IPS-15b (cell line): ENCODE results near the gene HDAC3.

Experiments used
- H3K27me3 ChIP-seq: one replicate; pipeline ENCODE4 v1.6.1; 2013; ENCODE audit warnings: low read length; ENCODE audit not compliant: control insufficient read depth, insufficient read depth
- H3K36me3 ChIP-seq: one replicate; pipeline ENCODE4 v1.6.1; 2013; ENCODE audit warnings: low read length; ENCODE audit not compliant: control insufficient read depth, insufficient read depth
- H3K4me1 ChIP-seq: one replicate; pipeline ENCODE4 v1.6.1; 2013; ENCODE audit warnings: mild to moderate bottlenecking, low read length; ENCODE audit not compliant: control insufficient read depth, insufficient read depth
- H3K4me3 ChIP-seq: one replicate; pipeline ENCODE4 v1.5.1; 2013; ENCODE audit warnings: low read depth, low read length
- H3K9ac ChIP-seq: one replicate; pipeline ENCODE4 v1.6.1; 2013; ENCODE audit warnings: low read depth, mild to moderate bottlenecking, low read length
- H3K9me3 ChIP-seq: one replicate; pipeline ENCODE4 v1.6.1; 2013; ENCODE audit warnings: mild to moderate bottlenecking, low read length; ENCODE audit not compliant: control insufficient read depth, insufficient read depth

The HDAC3 gene

DNA sequence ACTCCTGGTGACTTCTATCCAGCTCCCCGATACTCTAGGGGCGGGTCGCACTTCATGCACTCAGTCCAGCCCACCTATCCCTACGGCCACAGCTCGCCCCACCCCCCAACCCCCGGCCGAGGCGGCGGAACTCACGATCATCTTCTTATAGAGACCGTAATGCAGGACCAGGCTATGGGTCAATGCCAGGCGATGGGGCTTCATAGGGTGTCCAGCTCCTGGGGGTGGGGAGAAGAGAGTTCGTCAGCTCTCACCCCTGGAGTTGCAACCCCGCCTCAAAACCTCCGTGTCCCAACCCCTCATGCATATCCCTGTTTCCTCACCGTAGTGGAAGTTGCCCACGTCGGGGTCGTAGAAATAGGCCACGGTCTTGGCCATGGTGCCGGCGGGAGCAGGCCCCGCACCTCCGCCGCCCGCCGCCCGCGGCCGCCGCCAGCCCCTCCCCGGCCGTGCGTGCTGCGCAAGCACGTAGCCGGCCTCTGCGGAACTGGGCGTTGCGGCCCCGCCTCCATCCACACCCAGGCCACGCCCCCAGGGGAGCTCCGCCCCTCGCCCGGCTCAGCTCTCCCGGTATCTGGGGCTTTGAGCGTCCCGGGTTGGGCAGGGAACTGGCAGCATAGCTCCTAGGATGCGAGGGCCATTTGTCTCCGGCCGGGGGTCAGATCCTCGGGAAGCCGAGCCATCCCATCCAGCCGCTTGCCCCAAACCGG lies at the start of gene HDAC3, which contains the start of gene RELL2:
Gene HDAC3 (minus strand): TSS at position 437 of the 710 bp plus-strand sequence. CDS start 59 bp downstream, at position 378.
Gene RELL2 (plus strand): TSS at position 585 of the 710 bp plus-strand sequence. CDS start 1,229 bp downstream, outside the sequence.
- Histone ChIP-seq H3K4me3 (peak within 1 kb of the TSS; percentile 99), H3K36me3 (peaks cover 10% of the 10 kb centered on the region), H3K4me1 (peaks cover 10% of the 10 kb centered on the region), H3K9me3 (no peaks in the 10 kb centered on the region), H3K27me3 (peaks cover 4% of the 10 kb centered on the region), H3K9ac (peak within 1 kb of the TSS; percentile 93)

DNA sequence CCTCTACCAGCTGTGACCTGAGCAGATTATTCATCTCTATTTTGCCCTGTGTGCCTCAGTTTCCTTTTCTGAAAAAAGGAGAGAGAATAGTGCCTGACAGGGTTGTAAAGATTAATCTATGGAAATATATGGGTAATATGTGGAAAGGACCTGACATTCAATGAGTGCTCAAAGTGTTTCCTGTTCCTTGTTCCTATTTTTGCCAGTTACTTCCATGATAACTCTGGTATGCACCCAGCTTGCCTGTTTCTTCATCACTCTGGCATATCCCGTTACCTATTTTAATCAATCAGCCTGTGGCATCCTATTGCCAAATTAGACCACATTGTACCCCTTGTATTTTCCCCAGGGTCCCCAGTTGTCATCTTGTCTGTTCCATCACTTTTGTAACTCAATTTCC lies 48.9 kb upstream of the HDAC3 start:
- Histone ChIP-seq H3K9ac (no peak overlapping the region), H3K9me3 (no peaks in the 10 kb centered on the region), H3K36me3 (no peaks in the 10 kb centered on the region), H3K27me3 (peaks cover 6% of the 10 kb centered on the region), H3K4me3 (no peak overlapping the region), H3K4me1 (peaks cover 11% of the 10 kb centered on the region)

DNA sequence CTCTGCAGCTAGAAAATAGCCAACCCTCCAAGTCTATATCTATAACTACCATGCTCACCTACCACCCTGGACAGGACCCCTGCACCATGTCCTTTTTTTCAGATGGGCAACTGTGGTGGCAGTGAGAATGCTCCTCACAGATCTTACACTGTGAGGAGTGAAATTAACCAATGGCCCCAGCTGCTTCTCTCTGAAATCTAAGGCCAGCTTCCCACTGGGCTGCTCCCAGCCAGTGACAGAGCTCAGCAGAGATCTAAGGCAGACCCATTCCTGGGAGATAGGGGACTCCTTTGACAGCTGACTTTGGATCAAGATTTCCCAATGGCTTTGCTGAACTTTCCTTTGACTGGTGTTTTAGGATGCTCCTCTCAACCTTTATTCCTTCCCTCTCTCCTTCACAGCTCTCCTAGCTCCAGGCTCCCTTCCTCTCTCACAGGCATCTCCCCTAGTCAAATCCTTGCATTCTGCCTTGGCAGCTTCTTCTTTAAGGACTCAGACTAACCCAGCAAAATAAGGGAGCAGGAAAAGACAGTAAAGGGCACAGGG lies 47.0 kb upstream of the HDAC3 start:
- peaks cover 14% of the 10 kb centered on the region for H3K4me1 ChIP-seq
- H3K4me3 ChIP-seq = no peak overlapping the region
- peaks cover 10% of the 10 kb centered on the region for H3K36me3 ChIP-seq
- H3K27me3 ChIP-seq = no peaks in the 10 kb centered on the region
- no peaks in the 10 kb centered on the region for H3K9me3 ChIP-seq
- peak overlapping the region; percentile 8 for H3K9ac ChIP-seq

DNA sequence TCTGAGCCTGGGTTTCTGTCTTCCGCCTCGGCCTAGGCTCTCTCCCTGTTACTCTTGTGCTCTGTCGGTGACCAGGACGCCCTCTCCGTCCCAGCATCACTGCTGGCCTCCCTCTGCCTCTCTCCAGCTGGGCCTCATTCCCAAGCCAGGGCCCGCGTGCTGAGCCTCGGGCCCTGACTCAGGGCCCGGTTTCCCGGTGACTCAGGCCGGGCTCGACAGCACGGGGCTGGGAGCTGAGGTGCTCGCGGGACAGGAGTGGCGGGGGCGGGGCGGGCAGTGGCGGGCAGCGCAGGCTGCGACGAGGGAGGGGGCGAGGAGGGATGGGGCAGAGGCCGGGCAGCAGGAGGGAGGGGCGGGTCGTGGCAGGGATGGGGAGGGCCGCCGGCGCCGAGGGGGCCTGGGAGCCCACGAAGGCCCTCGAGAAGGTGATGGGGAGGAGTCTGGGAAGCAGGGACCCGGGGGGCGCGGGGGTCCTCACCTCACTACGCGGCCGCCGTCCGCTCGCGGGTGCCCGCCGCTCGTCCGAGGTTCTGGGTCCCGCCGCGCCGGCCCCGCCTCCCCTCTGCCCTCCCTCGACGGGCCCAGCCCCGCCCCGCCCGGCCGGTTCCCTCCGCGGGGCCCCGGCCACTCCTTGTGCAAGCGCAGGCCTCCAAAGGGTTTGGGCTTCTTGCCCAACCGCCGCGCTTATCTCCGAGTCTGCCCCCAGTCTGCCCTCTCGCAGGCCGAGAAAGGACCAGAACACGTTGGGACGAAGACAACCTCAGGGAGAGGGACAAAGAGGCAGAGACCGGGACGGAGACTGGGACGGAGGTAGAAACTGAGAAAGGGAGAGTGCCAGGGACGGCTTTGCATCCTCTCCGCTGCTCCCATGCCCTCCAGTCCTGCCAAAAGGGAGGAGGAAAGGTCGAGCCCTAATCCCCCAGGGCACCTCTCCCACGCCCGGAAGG lies 45.3 kb upstream of the HDAC3 start, which contains the start of gene ARAP3:
Gene ARAP3 (minus strand): TSS at position 536 of the 947 bp plus-strand sequence. CDS start 1,744 bp downstream, outside the sequence.
- peak within 1 kb of the TSS; percentile 81 for H3K4me3 ChIP-seq
- H3K4me1 ChIP-seq = peaks cover 14% of the 10 kb centered on the region
- peaks cover 14% of the 10 kb centered on the region for H3K36me3 ChIP-seq
- H3K27me3 ChIP-seq = no peaks in the 10 kb centered on the region
- peak within 1 kb of the TSS; percentile 76 for H3K9ac ChIP-seq
- H3K9me3 ChIP-seq = no peaks in the 10 kb centered on the region

DNA sequence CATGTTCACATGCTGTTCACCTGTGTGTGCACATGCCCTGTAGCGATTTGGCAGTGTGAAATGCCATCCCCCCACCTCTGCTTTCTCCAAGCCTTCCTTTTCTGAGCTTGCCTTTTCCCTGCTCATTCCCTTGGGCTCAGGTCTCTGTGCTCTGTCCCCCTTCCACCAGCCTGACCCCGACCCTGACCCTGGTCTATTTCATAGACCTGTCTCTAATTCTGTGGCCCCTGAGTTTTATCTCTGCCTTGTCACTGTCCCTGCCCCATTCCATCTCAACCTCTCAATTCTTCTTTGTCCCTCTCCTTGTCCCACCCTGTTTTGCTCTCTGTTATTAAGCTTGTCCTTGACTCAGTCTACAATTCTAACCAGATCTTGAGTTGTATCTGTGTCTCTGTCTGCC lies 44.6 kb upstream of the HDAC3 start:
- Histone ChIP-seq H3K9me3 (no peaks in the 10 kb centered on the region), H3K4me1 (peaks cover 14% of the 10 kb centered on the region), H3K36me3 (peaks cover 14% of the 10 kb centered on the region), H3K4me3 (peak overlapping the region; percentile 81), H3K27me3 (no peaks in the 10 kb centered on the region), H3K9ac (peak overlapping the region; percentile 4)

DNA sequence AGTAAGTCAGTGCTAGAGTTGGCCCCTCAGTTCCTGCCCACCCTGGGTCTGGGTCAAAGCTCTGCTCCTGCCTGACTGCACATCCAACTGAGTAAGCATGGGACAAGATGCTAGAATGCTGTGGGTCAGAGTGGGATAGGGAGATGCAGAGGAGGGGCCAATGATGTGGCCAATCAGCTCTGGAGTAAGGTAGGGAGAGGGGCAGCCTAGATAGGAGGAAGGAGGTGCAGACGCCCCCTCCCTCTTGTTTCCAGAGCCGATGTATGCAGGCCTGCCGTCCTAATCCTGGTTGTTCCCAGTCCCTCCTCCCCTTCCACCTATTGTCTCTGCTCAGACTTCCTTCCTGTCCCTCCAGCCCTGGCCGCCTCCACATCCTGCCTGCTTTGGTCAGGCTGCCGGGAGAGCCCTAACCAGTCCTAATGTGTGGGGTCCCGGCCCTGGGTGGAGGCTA lies 44.1 kb upstream of the HDAC3 start:
- H3K36me3 ChIP-seq = peaks cover 14% of the 10 kb centered on the region
- H3K4me1 ChIP-seq = peaks cover 16% of the 10 kb centered on the region
- H3K9me3 ChIP-seq = no peaks in the 10 kb centered on the region
- no peak overlapping the region for H3K9ac ChIP-seq
- peak overlapping the region; percentile 81 for H3K4me3 ChIP-seq
- no peaks in the 10 kb centered on the region for H3K27me3 ChIP-seq

DNA sequence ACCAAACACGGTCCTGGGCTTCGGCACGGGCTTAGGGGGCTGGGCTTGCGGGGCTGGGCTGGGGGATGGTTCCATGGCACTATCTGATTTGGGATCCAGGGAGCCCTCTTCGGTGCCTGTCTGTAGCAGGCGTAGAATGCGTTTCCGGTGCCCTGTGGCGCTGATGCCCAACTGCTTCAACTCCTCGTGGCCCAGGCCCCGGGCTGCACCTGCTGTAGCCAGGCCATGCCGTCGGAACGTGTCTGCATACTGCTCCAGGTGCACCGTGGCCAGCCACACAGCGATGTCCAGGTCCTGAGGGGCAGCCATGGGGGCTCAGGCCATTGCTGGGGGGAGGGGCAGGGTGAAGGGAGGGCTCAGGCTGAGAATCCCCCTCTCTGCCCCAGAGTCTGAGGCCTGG lies 43.5 kb upstream of the HDAC3 start:
- Histone ChIP-seq H3K9ac (no peak overlapping the region), H3K4me3 (no peak overlapping the region)

DNA sequence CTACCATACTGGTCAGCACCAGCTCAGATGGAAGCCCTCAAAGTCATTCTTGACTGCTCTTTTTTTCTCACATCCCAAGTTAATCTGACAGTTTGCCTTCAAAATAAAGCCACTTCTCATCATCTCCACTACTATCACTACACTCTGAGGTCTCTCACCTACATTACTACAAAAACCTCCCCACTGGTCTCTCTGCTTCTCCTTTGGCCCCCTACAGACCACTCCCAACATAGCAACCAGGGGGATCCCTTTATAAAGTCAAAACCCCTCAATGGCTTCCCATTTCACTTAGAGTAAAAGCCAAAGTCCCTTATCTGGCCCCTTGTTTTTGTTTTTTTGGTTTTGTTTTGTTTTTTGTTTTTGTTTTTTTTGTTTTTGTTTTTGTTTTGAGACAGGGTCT lies 40.8 kb upstream of the HDAC3 start:
- Histone ChIP-seq H3K9me3 (no peaks in the 10 kb centered on the region), H3K27me3 (no peaks in the 10 kb centered on the region), H3K4me1 (peaks cover 30% of the 10 kb centered on the region), H3K9ac (no peak overlapping the region), H3K36me3 (peaks cover 16% of the 10 kb centered on the region), H3K4me3 (no peak overlapping the region)

More for the DNA sequence above, 43.5 kb upstream of the HDAC3 start:
- no peaks in the 10 kb centered on the region for H3K27me3 ChIP-seq
- H3K36me3 ChIP-seq = peaks cover 14% of the 10 kb centered on the region
- H3K4me1 ChIP-seq = peaks cover 18% of the 10 kb centered on the region
- no peaks in the 10 kb centered on the region for H3K9me3 ChIP-seq

DNA sequence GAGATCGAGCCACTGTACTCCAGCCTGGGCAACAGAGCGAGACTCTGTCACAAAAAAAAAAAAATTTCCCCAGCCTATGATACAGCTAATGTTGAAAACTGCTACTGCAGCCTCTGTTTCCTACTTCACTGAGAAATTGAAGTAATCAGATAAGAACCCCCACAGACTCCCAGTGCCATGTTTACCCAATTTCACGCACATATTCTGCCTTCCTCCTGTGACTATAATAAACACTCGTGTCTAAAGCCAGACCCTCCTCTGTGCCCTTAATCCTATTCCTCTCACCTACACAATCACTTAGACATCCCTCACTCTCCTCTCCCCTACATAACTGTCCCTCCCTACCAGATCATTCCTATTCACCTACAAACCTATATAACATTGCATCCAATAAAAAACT lies 39.0 kb upstream of the HDAC3 start:
- H3K27me3 ChIP-seq = no peaks in the 10 kb centered on the region
- no peaks in the 10 kb centered on the region for H3K9me3 ChIP-seq
- peaks cover 24% of the 10 kb centered on the region for H3K4me1 ChIP-seq
- peaks cover 24% of the 10 kb centered on the region for H3K36me3 ChIP-seq
- no peak overlapping the region for H3K4me3 ChIP-seq
- no peak overlapping the region for H3K9ac ChIP-seq

DNA sequence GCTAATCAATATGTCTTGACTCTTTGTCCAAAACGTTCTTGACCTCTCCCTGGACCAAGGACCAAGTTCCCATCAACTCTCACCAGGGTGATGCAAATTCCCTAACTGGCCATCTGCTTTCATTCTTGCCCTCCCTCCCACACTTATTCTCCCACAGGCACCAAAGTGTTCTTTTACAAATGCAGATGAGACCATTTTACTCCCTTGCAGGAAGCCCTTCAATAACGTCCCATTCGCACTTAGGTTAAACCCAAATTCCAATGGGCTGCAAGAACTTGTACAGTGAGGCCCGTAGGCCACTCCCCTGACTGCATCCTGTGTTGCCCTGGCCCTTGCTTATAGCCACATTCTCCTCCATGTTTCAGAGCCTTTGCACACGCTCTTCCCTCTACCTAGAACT lies 38.1 kb upstream of the HDAC3 start:
- Histone ChIP-seq H3K36me3 (peaks cover 18% of the 10 kb centered on the region), H3K9me3 (no peaks in the 10 kb centered on the region), H3K9ac (no peak overlapping the region)

More for the DNA sequence above, 38.1 kb upstream of the HDAC3 start:
- Histone ChIP-seq H3K4me3 (no peak overlapping the region), H3K4me1 (peaks cover 20% of the 10 kb centered on the region), H3K27me3 (no peaks in the 10 kb centered on the region)
